WTC11 (cell line): ENCODE measurements around the gene NKAIN4. TPM values are rescaled to one million over a fixed set of nuclear protein-coding genes. Genes with fewer than 3 reads are reported as not detected.

Experiments
- ATAC-seq: fragments of 200-7000 bp; cut with Tn5 transposase; 2 replicates; pipeline ENCODE4 v1.10.0; 2021; ENCODE audit warnings: mild to moderate bottlenecking, moderate library complexity
- CTCF ChIA-PET: fragments of 300-600 bp; sonication (Branson Sonifier 250); formaldehyde crosslinking; loops from one replicate; lab custom pipeline; 2021; ENCODE audit warnings: antibody characterized with exemption; lab: Charles Lee
- POLR2A ChIA-PET: fragments of 350-600 bp; sonication (Branson Sonifier 250); formaldehyde crosslinking; loops from one replicate; lab custom pipeline; 2021; ENCODE audit warnings: antibody characterized with exemption; lab: Charles Lee
- DNase-seq: peaks from one replicate; pipeline ENCODE4 v3.0.0; 2021; ENCODE audit warnings: low spot score
- H3K27ac Mint-ChIP-seq: 2 replicates; pipeline ENCODE4 v1.8.0; 2021; ENCODE audit warnings: mixed read lengths
- H3K27me3 Mint-ChIP-seq: 2 replicates; pipeline ENCODE4 v1.8.0; 2021; ENCODE audit warnings: low read depth, mild to moderate bottlenecking, moderate library complexity, mixed read lengths
- H3K36me3 Mint-ChIP-seq: 2 replicates; pipeline ENCODE4 v1.8.0; 2021; ENCODE audit warnings: mixed read lengths
- H3K4me1 Mint-ChIP-seq: 2 replicates; pipeline ENCODE4 v1.8.0; 2022; ENCODE audit warnings: mixed read lengths
- H3K4me3 Mint-ChIP-seq: 2 replicates; pipeline ENCODE4 v1.8.0; 2021; ENCODE audit warnings: mild to moderate bottlenecking, moderate library complexity, mixed read lengths
- H3K9me3 Mint-ChIP-seq: 2 replicates; pipeline ENCODE4 v1.8.0; 2021; ENCODE audit warnings: mixed read lengths
- ATF2 ChIP-seq: sonication (generic); formaldehyde crosslinking; IDR thresholded peaks from 2 replicates; pipeline ENCODE4 v1.8.1; 2022; ENCODE audit warnings: low read depth, missing genetic modification reagents, borderline replicate concordance
- ATF6 ChIP-seq: sonication (generic); formaldehyde crosslinking; IDR thresholded peaks from 2 replicates; pipeline ENCODE4 v1.8.1; 2023; ENCODE audit warnings: mild to moderate bottlenecking, missing genetic modification reagents
- CBFB ChIP-seq: sonication (generic); formaldehyde crosslinking; IDR thresholded peaks from 2 replicates; pipeline ENCODE4 v1.8.1; 2022; ENCODE audit warnings: mild to moderate bottlenecking, low read depth, missing genetic modification reagents
- CTCF ChIP-seq: fragments of 200-600 bp; IDR thresholded peaks from 2 replicates; pipeline ENCODE4 v1.8.0; 2022; ENCODE audit warnings: antibody characterized with exemption
- E2F1 ChIP-seq: sonication (generic); formaldehyde crosslinking; IDR thresholded peaks from 2 replicates; pipeline ENCODE4 v1.8.0; 2022; ENCODE audit warnings: mild to moderate bottlenecking, missing genetic modification reagents
- GABPB1 ChIP-seq: sonication (generic); formaldehyde crosslinking; IDR thresholded peaks from 2 replicates; pipeline ENCODE4 v1.8.1; 2023; ENCODE audit warnings: mild to moderate bottlenecking, missing genetic modification reagents
- JAZF1 ChIP-seq: fragments of 250-450 bp; sonication (Bioruptor Pico); IDR thresholded peaks from 2 replicates; pipeline ENCODE4 v1.9.0; 2021; ENCODE audit warnings: moderate library complexity, mild to moderate bottlenecking, inconsistent platforms
- KAT7 ChIP-seq: sonication (generic); formaldehyde crosslinking; IDR thresholded peaks from 2 replicates; pipeline ENCODE4 v1.8.1; 2023; ENCODE audit warnings: missing genetic modification reagents, mild to moderate bottlenecking, borderline replicate concordance
- RORB ChIP-seq: fragments of 250-450 bp; sonication (Bioruptor Pico); IDR thresholded peaks from 2 replicates; pipeline ENCODE4 v1.9.0; 2021; ENCODE audit warnings: mild to moderate bottlenecking
- TP53 ChIP-seq: sonication (generic); formaldehyde crosslinking; IDR thresholded peaks from 2 replicates; pipeline ENCODE4 v1.8.1; 2023; ENCODE audit warnings: mild to moderate bottlenecking, missing genetic modification reagents
- ZNF263 ChIP-seq: sonication (generic); formaldehyde crosslinking; IDR thresholded peaks from 2 replicates; pipeline ENCODE4 v1.8.1; 2022; ENCODE audit warnings: low read depth, mild to moderate bottlenecking, moderate library complexity, missing genetic modification reagents
- ZNF396 ChIP-seq: fragments of 250-450 bp; sonication (Bioruptor Pico); IDR thresholded peaks from 2 replicates; pipeline ENCODE4 v1.8.0; 2021; ENCODE audit warnings: mild to moderate bottlenecking, moderate library complexity, borderline replicate concordance
- total RNA-seq: library from RNA; stranded (reverse); gene quantifications from 3 replicates; pipeline ENCODE4 v1.2.3, GENCODE V29; 2021
- TF ChIP-seq, protein P1 (sequence below): fragments of 250-450 bp; sonication (Bioruptor Pico); IDR thresholded peaks from 2 replicates; pipeline ENCODE4 v1.9.0; 2021; ENCODE audit warnings: mild to moderate bottlenecking, borderline replicate concordance
- TF ChIP-seq, protein P2 (sequence below): fragments of 250-450 bp; sonication (Bioruptor Pico); IDR thresholded peaks from 2 replicates; pipeline ENCODE4 v2.1.2; 2022; ENCODE audit warnings: mild to moderate bottlenecking, moderate library complexity

Gene NKAIN4
- total RNA-seq, 1 experiment from 2014 or later: 7.2 TPM

GRCh38 chr20:63297371-63297781 is 43.1 kb upstream of the NKAIN4 start (continued):
- TF ChIP-seq E2F1 (CRISPR knock-in tag) (no peak), CBFB (CRISPR knock-in tag) (no peak), ATF2 (CRISPR knock-in tag) (no peak), GABPB1 (CRISPR knock-in tag) (no peak), JAZF1 (no peak), RORB (CRISPR knock-in tag) (no peak)
- TF ChIP-seq, protein P1, sequence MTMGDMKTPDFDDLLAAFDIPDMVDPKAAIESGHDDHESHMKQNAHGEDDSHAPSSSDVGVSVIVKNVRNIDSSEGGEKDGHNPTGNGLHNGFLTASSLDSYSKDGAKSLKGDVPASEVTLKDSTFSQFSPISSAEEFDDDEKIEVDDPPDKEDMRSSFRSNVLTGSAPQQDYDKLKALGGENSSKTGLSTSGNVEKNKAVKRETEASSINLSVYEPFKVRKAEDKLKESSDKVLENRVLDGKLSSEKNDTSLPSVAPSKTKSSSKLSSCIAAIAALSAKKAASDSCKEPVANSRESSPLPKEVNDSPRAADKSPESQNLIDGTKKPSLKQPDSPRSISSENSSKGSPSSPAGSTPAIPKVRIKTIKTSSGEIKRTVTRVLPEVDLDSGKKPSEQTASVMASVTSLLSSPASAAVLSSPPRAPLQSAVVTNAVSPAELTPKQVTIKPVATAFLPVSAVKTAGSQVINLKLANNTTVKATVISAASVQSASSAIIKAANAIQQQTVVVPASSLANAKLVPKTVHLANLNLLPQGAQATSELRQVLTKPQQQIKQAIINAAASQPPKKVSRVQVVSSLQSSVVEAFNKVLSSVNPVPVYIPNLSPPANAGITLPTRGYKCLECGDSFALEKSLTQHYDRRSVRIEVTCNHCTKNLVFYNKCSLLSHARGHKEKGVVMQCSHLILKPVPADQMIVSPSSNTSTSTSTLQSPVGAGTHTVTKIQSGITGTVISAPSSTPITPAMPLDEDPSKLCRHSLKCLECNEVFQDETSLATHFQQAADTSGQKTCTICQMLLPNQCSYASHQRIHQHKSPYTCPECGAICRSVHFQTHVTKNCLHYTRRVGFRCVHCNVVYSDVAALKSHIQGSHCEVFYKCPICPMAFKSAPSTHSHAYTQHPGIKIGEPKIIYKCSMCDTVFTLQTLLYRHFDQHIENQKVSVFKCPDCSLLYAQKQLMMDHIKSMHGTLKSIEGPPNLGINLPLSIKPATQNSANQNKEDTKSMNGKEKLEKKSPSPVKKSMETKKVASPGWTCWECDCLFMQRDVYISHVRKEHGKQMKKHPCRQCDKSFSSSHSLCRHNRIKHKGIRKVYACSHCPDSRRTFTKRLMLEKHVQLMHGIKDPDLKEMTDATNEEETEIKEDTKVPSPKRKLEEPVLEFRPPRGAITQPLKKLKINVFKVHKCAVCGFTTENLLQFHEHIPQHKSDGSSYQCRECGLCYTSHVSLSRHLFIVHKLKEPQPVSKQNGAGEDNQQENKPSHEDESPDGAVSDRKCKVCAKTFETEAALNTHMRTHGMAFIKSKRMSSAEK: no peak
- TF ChIP-seq, all 79 proteins: peak for 0

DNA sequence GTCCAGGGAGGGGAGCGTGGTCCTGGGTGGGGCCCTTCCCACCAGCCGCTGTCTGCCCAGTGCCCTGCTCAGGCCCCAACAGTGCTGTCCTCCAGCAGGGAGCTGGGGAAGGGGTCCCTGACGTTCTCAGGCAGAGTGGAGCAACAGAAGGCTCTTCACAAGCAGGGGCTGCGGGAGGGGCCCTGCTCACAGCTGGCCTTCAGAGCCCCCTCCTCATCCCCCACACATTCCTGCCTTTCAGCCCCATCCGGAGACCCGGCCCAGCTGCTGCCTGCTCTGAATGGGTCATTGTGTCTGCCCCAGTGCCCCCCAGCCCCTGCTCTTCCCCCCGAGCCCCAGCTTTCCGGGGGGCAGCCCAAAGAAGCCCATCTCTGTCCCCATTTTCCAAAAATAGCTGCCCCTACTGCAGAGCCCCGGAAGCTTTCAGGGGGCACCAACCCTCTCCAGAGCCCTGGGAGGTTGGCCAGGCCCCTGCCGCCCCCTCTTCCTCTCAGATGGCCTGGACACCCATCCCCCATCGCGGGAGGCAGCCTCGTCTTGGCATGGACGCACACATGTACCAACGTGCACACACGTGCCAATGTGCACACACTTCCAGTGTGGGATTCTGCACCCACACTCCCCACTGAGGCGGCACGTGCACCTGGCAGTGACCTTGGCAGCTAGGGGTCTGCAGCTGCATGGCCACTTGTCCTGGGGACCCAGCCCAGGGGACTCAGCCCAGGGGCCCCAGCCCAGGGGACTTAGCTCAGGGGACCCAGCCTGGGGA is 42.5 kb upstream of the NKAIN4 start:
- Mint-ChIP-seq H3K27ac (no peak overlapping the region), H3K27me3 (peaks cover 12% of the 10 kb centered on the region), H3K4me1 (peaks cover 16% of the 10 kb centered on the region), H3K36me3 (no peaks in the 10 kb centered on the region), H3K9me3 (peaks cover 8% of the 10 kb centered on the region)
- POLR2A ChIA-PET: no interaction called here
- DNase-seq: no peak
- no peak for ATAC-seq
- CTCF ChIA-PET: interaction anchor here (1.0 to 8.1 kb wide), 11 partner anchors 13 to 200 kb away, joined by 3 to 79 read pairs (median 7); no protein-coding TSS in a partner anchor
- TF ChIP-seq ZNF263 (CRISPR knock-in tag) (no peak), ZNF396 (CRISPR knock-in tag) (no peak), KAT7 (no peak), CTCF (no peak), TP53 (CRISPR knock-in tag) (no peak), ATF6 (no peak)
- TF ChIP-seq, protein P2, sequence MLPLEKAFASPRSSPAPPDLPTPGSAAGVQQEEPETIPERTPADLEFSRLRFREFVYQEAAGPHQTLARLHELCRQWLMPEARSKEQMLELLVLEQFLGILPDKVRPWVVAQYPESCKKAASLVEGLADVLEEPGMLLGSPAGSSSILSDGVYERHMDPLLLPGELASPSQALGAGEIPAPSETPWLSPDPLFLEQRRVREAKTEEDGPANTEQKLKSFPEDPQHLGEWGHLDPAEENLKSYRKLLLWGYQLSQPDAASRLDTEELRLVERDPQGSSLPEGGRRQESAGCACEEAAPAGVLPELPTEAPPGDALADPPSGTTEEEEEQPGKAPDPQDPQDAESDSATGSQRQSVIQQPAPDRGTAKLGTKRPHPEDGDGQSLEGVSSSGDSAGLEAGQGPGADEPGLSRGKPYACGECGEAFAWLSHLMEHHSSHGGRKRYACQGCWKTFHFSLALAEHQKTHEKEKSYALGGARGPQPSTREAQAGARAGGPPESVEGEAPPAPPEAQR (CRISPR knock-in tag): no peak
- TF ChIP-seq, all 79 proteins: peak for 0
- H3K4me3 Mint-ChIP-seq: no peak overlapping the region
